K562 (cell line): ENCODE measurements around the gene HIF1A. TPM values are rescaled to one million over a fixed set of nuclear protein-coding genes. Genes with fewer than 3 reads are reported as not detected.

ENCODE experiments used
- ATAC-seq: fragments of 200-7000 bp; cut with Tn5 transposase; 3 replicates; pipeline ENCODE4 v1.9.1; 2020; ENCODE audit warnings: moderate library complexity
- BruUV-seq: library from RNA; stranded (reverse); fragments of 400-500 nt; replicated peaks from 2 replicates; lab custom pipeline; 2021; lab: Mats Ljungman, UMichigan
- CTCF ChIA-PET: fragments of 300-600 bp; formaldehyde crosslinking; extraction: SDS; loops from one replicate; lab custom pipeline; 2021; ENCODE audit warnings: low intra/inter-chr PET ratio; lab: Yijun Ruan, JAX
- POLR2A ChIA-PET: fragments of 300-600, 350-650 bp; sonication (Branson Sonifier 250); formaldehyde crosslinking; extraction: SDS; loops from one replicate; lab custom pipeline; 2021; ENCODE audit warnings: antibody characterized with exemption, inconsistent platforms; lab: Yijun Ruan, JAX
- DNase-seq, 4 experiments: peaks; one replicate each; pipeline versions ENCODE4 v3.0.0 to v3.0.0-alpha.2; 2011 to 2018; ENCODE audit warnings: low spot score in 3 of 4, mixed read lengths in 3 of 4; ENCODE audit errors: extremely low read depth in 1 of 4
- FAIRE-seq: peaks from 2 replicates; lab custom pipeline; 2011; peaks lifted over from hg19 to GRCh38; lab: Jason Lieb, UNC
- H2AFZ ChIP-seq: 2 replicates; pipeline ENCODE4 v1.6.0; 2011; ENCODE audit warnings: low read depth, low read length, control low read depth, inconsistent platforms
- H3K27ac ChIP-seq: fragments of 200-600 bp; 3 replicates; pipeline ENCODE4 v1.8.0; 2011; ENCODE audit warnings: low read depth, mild to moderate bottlenecking, control low read depth, inconsistent platforms, low read length, moderate library complexity, mixed read lengths; ENCODE audit errors: extremely low read depth
- H3K27me3 ChIP-seq, 2 experiments: fragments of 300-600 bp in 1 of 2; 2 replicates in 1 of 2; 3 replicates in 1 of 2; pipeline versions ENCODE4 v1.6.0 to v1.8.0; 2011; ENCODE audit warnings: inconsistent platforms in 2 of 2, low read length in 2 of 2, mild to moderate bottlenecking in 1 of 2, mixed read lengths in 1 of 2, moderate library complexity in 1 of 2; ENCODE audit not compliant: control insufficient read depth in 2 of 2, insufficient read depth in 2 of 2
- H3K36me3 ChIP-seq: fragments of 300-600 bp; 3 replicates; pipeline ENCODE4 v1.8.0; 2011; ENCODE audit warnings: mild to moderate bottlenecking, low read length, inconsistent platforms; ENCODE audit not compliant: control insufficient read depth, insufficient read depth
- H3K4me1 ChIP-seq, 2 experiments: fragments of 200-600 bp in 1 of 2; replicated peaks in 1 of 2; 2 replicates in 1 of 2; 3 replicates in 1 of 2; pipeline versions ENCODE4 v1.5.1 to v1.8.0; 2011; ENCODE audit warnings: inconsistent platforms in 2 of 2, low read length in 2 of 2, mild to moderate bottlenecking in 1 of 2, mixed read lengths in 1 of 2, moderate library complexity in 1 of 2; ENCODE audit not compliant: control insufficient read depth in 2 of 2, insufficient read depth in 2 of 2
- H3K4me2 ChIP-seq: 2 replicates; pipeline ENCODE4 v1.6.1; 2011; ENCODE audit warnings: low read length, control low read depth, inconsistent platforms, mixed read lengths; ENCODE audit not compliant: insufficient read depth
- H3K4me3 ChIP-seq: fragments of 200-600 bp; sonication (generic), shearing (Covaris generic); 2 replicates; pipeline ENCODE4 v1.5.1; 2016; ENCODE audit warnings: control low read depth, inconsistent platforms
- H3K79me2 ChIP-seq: fragments of 200-600 bp; 3 replicates; pipeline ENCODE4 v1.8.0; 2011; ENCODE audit warnings: low read length, inconsistent platforms; ENCODE audit not compliant: control insufficient read depth, insufficient read depth
- H3K9ac ChIP-seq, 2 experiments: 2 replicates each; pipeline versions ENCODE4 v1.6.0 to v1.6.1; 2011; ENCODE audit warnings: low read depth in 2 of 2, low read length in 2 of 2, control low read depth in 1 of 2, inconsistent platforms in 1 of 2, mild to moderate bottlenecking in 1 of 2, mixed read lengths in 1 of 2; ENCODE audit not compliant: insufficient read depth in 1 of 2
- H3K9me1 ChIP-seq: one replicate; pipeline ENCODE4 v1.6.0; 2011; ENCODE audit warnings: inconsistent platforms, mild to moderate bottlenecking, low read length, moderate library complexity; ENCODE audit not compliant: control insufficient read depth, insufficient read depth
- H3K9me3 ChIP-seq: replicated peaks from 2 replicates; pipeline ENCODE4 v1.5.1; 2011; ENCODE audit warnings: low read depth, low read length, inconsistent platforms; ENCODE audit not compliant: control insufficient read depth, insufficient read depth
- H4K20me1 ChIP-seq: replicated peaks from 2 replicates; pipeline ENCODE4 v1.6.1; 2011; ENCODE audit warnings: low read length, inconsistent platforms, mixed read lengths; ENCODE audit not compliant: control insufficient read depth, insufficient read depth
- ARID1B ChIP-seq: fragments of 450-650 bp; IDR thresholded peaks from 2 replicates; pipeline ENCODE4 v1.6.1; 2016; ENCODE audit warnings: antibody characterized with exemption, mild to moderate bottlenecking, inconsistent platforms
- CBFA2T2 ChIP-seq: fragments of 450-650 bp; conservative IDR thresholded peaks from 2 replicates; pipeline ENCODE4 v1.6.1; 2017; ENCODE audit warnings: mild to moderate bottlenecking
- CBFA2T3 ChIP-seq: fragments of 450-650 bp; IDR thresholded peaks from 2 replicates; pipeline ENCODE4 v1.6.1; 2017
- CREB1 ChIP-seq, 2 experiments: sonication (generic) in 1 of 2; formaldehyde crosslinking in 1 of 2; IDR thresholded peaks; 2 replicates each; pipeline versions ENCODE4 v1.6.1 to v1.8.0; 2012 to 2022; ENCODE audit warnings: inconsistent platforms in 1 of 2, mild to moderate bottlenecking in 1 of 2, missing genetic modification reagents in 1 of 2, moderate library complexity in 1 of 2
- CSDE1 ChIP-seq, 2 experiments: fragments of 450-650 bp; IDR thresholded peaks; 2 replicates each; pipeline ENCODE4 v1.6.1; 2016; ENCODE audit warnings: mild to moderate bottlenecking in 1 of 2
- CTCF ChIP-seq, 3 experiments: IDR thresholded peaks in 2 of 3; conservative IDR thresholded peaks in 1 of 3; 2 replicates each; pipeline ENCODE4 v1.5.1; 2011 to 2012; ENCODE audit warnings: low read length in 3 of 3, mild to moderate bottlenecking in 3 of 3, control low read depth in 2 of 3, improper control_type of control experiment in 1 of 3, inconsistent platforms in 1 of 3, low read depth in 1 of 3, mixed read lengths in 1 of 3, moderate library complexity in 1 of 3; ENCODE audit not compliant: insufficient read depth in 2 of 3
- DPF2 ChIP-seq: fragments of 450-650 bp; IDR thresholded peaks from 2 replicates; pipeline ENCODE4 v1.6.1; 2016
- E2F6 ChIP-seq, 2 experiments: IDR thresholded peaks; 2 replicates each; pipeline ENCODE4 v1.6.1; 2011; ENCODE audit warnings: borderline replicate concordance in 1 of 2, control low read depth in 1 of 2, low read depth in 1 of 2, low read length in 1 of 2, mild to moderate bottlenecking in 1 of 2, mixed read lengths in 1 of 2, moderate library complexity in 1 of 2; ENCODE audit not compliant: insufficient read depth in 1 of 2, insufficient read length in 1 of 2, poor library complexity in 1 of 2, severe bottlenecking in 1 of 2; ENCODE audit errors: extremely low read depth in 1 of 2
- HMBOX1 ChIP-seq: sonication (generic); IDR thresholded peaks from 2 replicates; pipeline ENCODE4 v1.6.1; 2016
- KLF10 ChIP-seq: fragments of 250-450 bp; sonication (Bioruptor Pico); IDR thresholded peaks from 2 replicates; pipeline ENCODE4 v1.6.1; 2021; ENCODE audit warnings: matching md5 sums
- MAX ChIP-seq: sonication (generic); formaldehyde crosslinking; IDR thresholded peaks from 2 replicates; pipeline ENCODE4 v1.9.0; 2022; ENCODE audit warnings: mild to moderate bottlenecking, missing genetic modification reagents
- NCOR1 ChIP-seq: fragments of 450-650 bp; IDR thresholded peaks from 2 replicates; pipeline ENCODE4 v1.6.1; 2016; ENCODE audit warnings: mild to moderate bottlenecking, moderate library complexity
- RBM22 ChIP-seq: fragments of 200-400 bp; formaldehyde crosslinking; IDR thresholded peaks from 2 replicates; pipeline ENCODE4 v1.6.1; 2018; ENCODE audit warnings: low read length, low read depth; ENCODE audit not compliant: poor library complexity, severe bottlenecking
- RUNX1 ChIP-seq: sonication (generic); IDR thresholded peaks from 2 replicates; pipeline ENCODE4 v1.6.1; 2016; ENCODE audit warnings: antibody characterized with exemption, low read depth
- SMARCA4 ChIP-seq: fragments of 450-650 bp; IDR thresholded peaks from 2 replicates; pipeline ENCODE4 v1.6.1; 2016
- SMARCE1 ChIP-seq: fragments of 450-650 bp; IDR thresholded peaks from 2 replicates; pipeline ENCODE4 v1.7.1; 2016; ENCODE audit warnings: mild to moderate bottlenecking
- STAT5B ChIP-seq: fragments of 250-450 bp; sonication (Bioruptor Pico); IDR thresholded peaks from 2 replicates; pipeline ENCODE4 v1.8.0; 2021; ENCODE audit warnings: mild to moderate bottlenecking, inconsistent platforms
- TAL1 ChIP-seq: fragments of 450-650 bp; IDR thresholded peaks from 2 replicates; pipeline ENCODE4 v1.6.1; 2016; ENCODE audit warnings: mild to moderate bottlenecking
- ZBED1 ChIP-seq: IDR thresholded peaks from 2 replicates; pipeline ENCODE4 v1.6.1; 2014
- ZNF140 ChIP-seq: fragments of 250-450 bp; sonication (Bioruptor Pico); IDR thresholded peaks from 2 replicates; pipeline ENCODE4 v1.8.0; 2021; ENCODE audit warnings: moderate library complexity, mild to moderate bottlenecking, inconsistent platforms
- ZNF57 ChIP-seq: fragments of 450-650 bp; formaldehyde crosslinking; IDR thresholded peaks from 2 replicates; pipeline ENCODE4 v1.4.0; 2020; ENCODE audit warnings: mild to moderate bottlenecking, moderate library complexity
- WGBS: fragments of 100-300 bp; shearing (Covaris generic); methylation state at CpG from one replicate; pipeline ENCODE4 v1.1.6; 2016; ENCODE audit warnings: low coverage, mixed read lengths; ENCODE audit not compliant: insufficient coverage; ENCODE audit errors: missing lambda C conversion rate; 5-methylcytosine and 5-hydroxymethylcytosine counted together
- in situ Hi-C: fragments of 300-500 bp; cut with MboI; formaldehyde crosslinking; loops from 4 replicates; pipeline ENCODE4 v1.15.0; 2018; ENCODE audit warnings: inconsistent platforms, mixed read lengths
- intact Hi-C: fragments of 100-400 bp; cut with micrococcal nuclease; formaldehyde crosslinking; loops from 2 replicates; pipeline ENCODE4 v1.14.2; 2022
- polyA plus RNA-seq, 8 experiments: library from polyadenylated mRNA; depleted of rRNA in 4 of 8; stranded (reverse) in 5 of 8; unstranded in 3 of 8; fragments of >200 nt; fragmentation: Nextera tagmentation in 2 of 8; fragmentation: Illumina TruSeq in 1 of 8; extraction: Ambion mirVana in 2 of 8; extraction: Trizol in 1 of 8; gene quantifications; 2 replicates each; pipeline versions ENCODE4 v1.2.1 to v1.2.3, GENCODE V29; 2011 to 2014; ENCODE audit warnings: inconsistent platforms in 1 of 8, missing spikeins in 1 of 8
- total RNA-seq, 7 experiments: library from RNA; depleted of rRNA in 6 of 7; stranded (reverse); fragments of >200 nt in 6 of 7; fragmentation: Illumina TruSeq in 2 of 7; extraction: Trizol in 2 of 7; gene quantifications; 2 replicates each; pipeline versions ENCODE4 v1.2.1 to v1.2.3, GENCODE V29; 2011 to 2021; ENCODE audit warnings: low replicate concordance in 1 of 7

HIF1A gene
- total and polyA plus RNA-seq, 9 of the 15 experiments (the other 6 are each of a cell fraction or from before 2014, with no cell fraction given): 5.9 to 35.3 (median 24.2) TPM

GRCh38 chr14:61690982-61691381 is 4.3 kb upstream of the HIF1A start:
- Histone ChIP-seq H3K4me2 (no peak overlapping the region), H3K4me1 (peaks cover 0 to 3% of the 10 kb centered on the region in 2 experiments; a peak in 2 of 5 replicates), H3K27me3 (no peaks in the 10 kb centered on the region; a peak in 2 of 5 replicates), H3K79me2 (peaks cover 6% of the 10 kb centered on the region), H2AFZ (no peak overlapping the region), H3K27ac (no peak overlapping the region), H4K20me1 (no peaks in the 10 kb centered on the region), H3K4me3 (no peak overlapping the region), H3K9ac (no peak overlapping the region; a peak in 1 of 4 replicates), H3K9me1 (no peaks in the 10 kb centered on the region), H3K9me3 (no peaks in the 10 kb centered on the region), H3K36me3 (no peaks in the 10 kb centered on the region)
- DNase-seq: peak in 2 of 4 experiments; percentile 19 to 44
- ChIA-PET POLR2A (no interaction called here), CTCF (no interaction called here)
- TF ChIP-seq ZNF140: no peak
- TF ChIP-seq CBFA2T3: peak; percentile 53
- TF ChIP-seq ZNF57 (CRISPR knock-in tag): no peak
- no peak for TF ChIP-seq CREB1 (IDR thresholded peaks at IDR 0.05)
- no peak for TF ChIP-seq CREB1 (CRISPR knock-in tag; IDR thresholded peaks at IDR 0.05)
- TF ChIP-seq ZBED1: no peak
- TF ChIP-seq STAT5B (CRISPR knock-in tag): no peak
- TF ChIP-seq E2F6 (IDR thresholded peaks at IDR 0.05; ENCODE audit: borderline replicate concordance in 1 of 2, extremely low read depth in 1 of 2, insufficient read depth in 1 of 2, insufficient read length in 1 of 2, low read depth in 1 of 2, low read length in 1 of 2, poor library complexity in 1 of 2, severe bottlenecking in 1 of 2): no peak
- no peak for TF ChIP-seq MAX (CRISPR knock-in tag)
- TF ChIP-seq NCOR1: no peak; the same call in 1 of the 2 replicates
- TF ChIP-seq SMARCA4: peak; percentile 44; the same call in 1 of the 2 replicates
- TF ChIP-seq TAL1: 0 out of 2 replicates have a peak, but pooled peaks have one; percentile 22
- no peak for TF ChIP-seq RBM22
- no peak for TF ChIP-seq CTCF (IDR thresholded peaks at IDR 0.05 in 2 of 3, conservative IDR thresholded peaks at IDR 0.05 in 1 of 3; ENCODE audit: insufficient read depth in 2 of 3, low read depth in 1 of 3, low read length in 3 of 3)
- TF ChIP-seq HMBOX1: peak; percentile 94
- no peak for TF ChIP-seq RUNX1
- TF ChIP-seq DPF2: 0 out of 2 replicates have a peak, but pooled peaks have one; percentile 36
- peak; percentile 22; the same call in 1 of the 2 replicates for TF ChIP-seq CBFA2T2
- no peak for TF ChIP-seq CSDE1 (IDR thresholded peaks at IDR 0.05)
- 0 out of 2 replicates have a peak, but pooled peaks have one; percentile 37 for TF ChIP-seq SMARCE1
- no peak for TF ChIP-seq KLF10 (CRISPR knock-in tag)
- peak; percentile 61 for TF ChIP-seq ARID1B
- 5% methylated on average over 2 of the region's 2 CpGs for WGBS
- no TSS peak for BruUV-seq
- intact Hi-C loops: no loop called here
- no peak for ATAC-seq
- in situ Hi-C loops: no loop called here
- FAIRE-seq: peak; percentile 68
